GM12873 (cell line): ENCODE results near the gene CCDC33.

Experiments
- TF ChIP-seq, protein P1 (sequence below): IDR thresholded peaks from 2 replicates; pipeline ENCODE4 v1.5.1; 2012; ENCODE audit warnings: low read depth, mild to moderate bottlenecking, moderate library complexity, low read length, control low read depth; ENCODE audit not compliant: insufficient read depth; ENCODE audit errors: missing control alignments

The CCDC33 gene

GRCh38 chr15:74252721-74253120, 16.6 kb downstream of the CCDC33 start:
- TF ChIP-seq, protein P1, sequence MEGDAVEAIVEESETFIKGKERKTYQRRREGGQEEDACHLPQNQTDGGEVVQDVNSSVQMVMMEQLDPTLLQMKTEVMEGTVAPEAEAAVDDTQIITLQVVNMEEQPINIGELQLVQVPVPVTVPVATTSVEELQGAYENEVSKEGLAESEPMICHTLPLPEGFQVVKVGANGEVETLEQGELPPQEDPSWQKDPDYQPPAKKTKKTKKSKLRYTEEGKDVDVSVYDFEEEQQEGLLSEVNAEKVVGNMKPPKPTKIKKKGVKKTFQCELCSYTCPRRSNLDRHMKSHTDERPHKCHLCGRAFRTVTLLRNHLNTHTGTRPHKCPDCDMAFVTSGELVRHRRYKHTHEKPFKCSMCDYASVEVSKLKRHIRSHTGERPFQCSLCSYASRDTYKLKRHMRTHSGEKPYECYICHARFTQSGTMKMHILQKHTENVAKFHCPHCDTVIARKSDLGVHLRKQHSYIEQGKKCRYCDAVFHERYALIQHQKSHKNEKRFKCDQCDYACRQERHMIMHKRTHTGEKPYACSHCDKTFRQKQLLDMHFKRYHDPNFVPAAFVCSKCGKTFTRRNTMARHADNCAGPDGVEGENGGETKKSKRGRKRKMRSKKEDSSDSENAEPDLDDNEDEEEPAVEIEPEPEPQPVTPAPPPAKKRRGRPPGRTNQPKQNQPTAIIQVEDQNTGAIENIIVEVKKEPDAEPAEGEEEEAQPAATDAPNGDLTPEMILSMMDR = no peak

- TF ChIP-seq, protein P1 = no peak
Observed at GRCh38 chr15:74253211-74253921, 17.2 kb downstream of the CCDC33 start.

DNA sequence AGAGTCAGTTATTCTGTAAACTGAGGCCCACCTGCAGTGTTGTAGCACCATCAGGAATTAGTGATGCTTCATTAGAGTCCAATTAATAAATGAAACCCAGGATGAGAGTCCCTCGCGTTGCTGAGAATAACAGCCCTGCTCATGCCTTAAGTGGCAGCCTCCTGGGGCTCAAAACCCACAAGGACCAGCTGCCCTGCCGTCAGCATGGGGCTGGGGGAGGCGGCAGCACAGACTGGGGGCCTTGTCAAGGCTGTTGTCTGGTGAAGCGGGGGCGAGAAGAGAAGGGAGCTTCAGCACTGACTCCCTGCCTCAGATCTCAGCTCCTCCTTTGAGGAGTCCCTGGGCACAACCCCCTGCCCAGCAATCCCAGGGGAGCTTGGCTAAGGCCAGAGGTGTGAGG, 21.0 kb downstream of the CCDC33 start:
- TF ChIP-seq, protein P1 = no peak

GRCh38 chr15:74257623-74258022, 21.5 kb downstream of the CCDC33 start:
- TF ChIP-seq, protein P1 = no peak

- TF ChIP-seq, protein P1 = no peak
Observed at GRCh38 chr15:74258456-74259291, 22.5 kb downstream of the CCDC33 start.

- TF ChIP-seq, protein P1 = no peak
Observed at GRCh38 chr15:74259292-74259648, 23.1 kb downstream of the CCDC33 start.

DNA sequence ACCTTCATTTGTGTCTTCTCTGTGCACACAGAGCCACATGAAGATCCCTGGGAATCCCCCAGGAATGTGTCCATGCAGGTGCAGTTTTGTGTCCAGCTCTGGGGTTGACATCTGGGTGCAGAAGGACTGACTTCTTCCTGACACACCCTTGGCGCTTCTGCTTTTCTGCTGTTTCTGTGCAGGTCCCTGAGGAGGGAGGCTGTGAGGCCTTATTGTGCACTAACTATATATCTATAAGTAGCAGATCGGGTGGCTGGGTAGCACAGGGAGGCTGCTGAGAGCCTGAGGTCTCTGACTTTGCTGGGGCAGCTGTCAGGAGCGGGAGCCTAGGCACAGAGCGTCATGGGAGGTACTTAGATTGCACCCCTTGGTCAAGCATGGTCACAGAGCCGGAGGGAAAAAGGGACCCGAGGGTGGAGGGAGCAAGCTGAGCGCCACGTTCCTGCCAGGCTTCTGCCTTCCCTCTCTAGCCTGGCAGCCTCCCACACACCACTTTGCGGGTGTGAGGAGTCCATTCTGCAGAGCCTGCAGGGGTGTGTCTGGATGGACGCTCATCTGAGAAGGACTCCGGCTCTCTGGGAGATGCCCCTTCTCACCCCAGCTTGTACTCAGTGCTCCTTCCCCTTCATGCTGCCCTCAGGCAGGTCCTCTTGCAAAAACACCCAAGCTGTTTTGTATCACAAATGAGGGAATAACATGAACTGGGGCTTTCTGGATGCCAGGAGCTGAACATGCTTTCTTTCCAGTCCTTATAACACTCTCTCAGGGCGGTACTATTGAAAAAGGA, 23.9 kb downstream of the CCDC33 start:
- TF ChIP-seq, protein P1 = no peak
